ENCODE data around the gene SLC35B1.
A peak's percentile ranks its signal among the peaks of the same experiment; 100 is the strongest.
"Not testable (repeated sequence)": the region's sequence is repeated elsewhere in the genome, so short reads cannot be mapped to it uniquely, and the experiment has no call there.

Gene SLC35B1

DNA sequence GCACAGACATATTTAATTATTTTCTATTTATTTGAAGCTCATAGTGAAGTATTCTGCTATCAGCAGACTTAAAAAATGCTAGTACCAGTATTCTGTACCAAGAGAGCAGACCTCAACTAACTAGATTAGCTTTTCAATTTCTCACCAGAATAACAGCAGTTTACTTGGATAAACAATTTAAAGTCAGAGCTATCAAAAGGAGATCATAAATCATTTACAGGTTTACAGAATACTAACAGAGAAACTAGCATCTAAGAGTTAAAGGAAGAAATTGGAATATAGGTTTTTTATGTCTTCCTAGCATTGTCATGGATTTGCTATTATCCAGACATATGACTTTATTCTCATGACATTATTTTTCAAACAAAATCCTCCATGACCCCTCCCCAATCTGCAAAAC, 33.3 kb downstream of the SLC35B1 start:
- H3K36me3 Mint-ChIP-seq = peaks cover 7% of the 10 kb centered on the region
- H3K27ac Mint-ChIP-seq = peak overlapping the region; percentile 91
- ATAC-seq = no peak
- peaks cover 47% of the 10 kb centered on the region for H3K4me1 Mint-ChIP-seq
- H3K9me3 Mint-ChIP-seq = no peaks in the 10 kb centered on the region
- no peak overlapping the region for H3K4me3 Mint-ChIP-seq
- no peaks in the 10 kb centered on the region for H3K27me3 Mint-ChIP-seq

DNA sequence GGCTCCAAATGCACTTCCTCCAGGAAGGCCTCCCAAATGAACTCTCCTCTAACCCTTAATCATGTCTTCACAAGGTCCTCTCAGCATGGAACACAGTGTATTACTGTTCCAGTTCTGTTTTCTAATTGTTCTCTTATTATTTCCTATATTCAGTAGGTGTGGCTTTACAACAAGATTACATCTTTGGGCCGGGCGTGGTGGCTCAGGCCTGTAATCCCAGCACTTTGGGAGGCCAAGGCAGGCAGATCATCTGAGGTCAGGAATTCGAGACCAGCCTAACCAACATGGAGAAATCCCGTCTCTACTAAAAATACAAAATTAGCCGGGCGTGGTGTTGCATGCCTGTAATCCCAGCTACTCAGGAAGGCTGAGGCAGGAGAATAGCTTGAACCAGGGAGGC, 34.1 kb downstream of the SLC35B1 start:
- not testable (repeated sequence) for H3K27me3 Mint-ChIP-seq, H3K4me3 Mint-ChIP-seq, H3K9me3 Mint-ChIP-seq, ATAC-seq, H3K36me3 Mint-ChIP-seq
- peaks cover 47% of the 10 kb centered on the region for H3K4me1 Mint-ChIP-seq
- H3K27ac Mint-ChIP-seq = peak overlapping the region; percentile 30

DNA sequence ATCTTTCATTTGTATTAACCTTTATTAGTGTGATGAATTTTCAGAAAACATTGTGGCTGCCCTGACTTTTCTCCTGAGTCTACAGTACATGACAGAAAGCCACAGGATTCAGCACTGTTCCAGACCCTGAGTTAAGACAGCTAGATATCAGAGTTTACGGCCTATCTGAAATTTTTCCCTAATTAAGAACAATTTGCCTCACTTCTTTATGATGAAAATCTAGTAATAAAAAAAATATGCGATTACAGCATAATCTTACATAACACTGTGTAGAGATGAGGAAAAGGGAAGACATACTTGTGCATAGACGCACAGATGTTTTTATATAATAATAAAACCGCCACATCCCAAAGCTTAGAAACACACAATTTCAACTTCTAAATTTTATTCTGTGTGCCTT, 37.1 kb downstream of the SLC35B1 start:
- no peaks in the 10 kb centered on the region for H3K9me3 Mint-ChIP-seq
- H3K4me3 Mint-ChIP-seq = no peak overlapping the region
- no peaks in the 10 kb centered on the region for H3K27me3 Mint-ChIP-seq
- H3K36me3 Mint-ChIP-seq = peaks cover 13% of the 10 kb centered on the region
- peaks cover 50% of the 10 kb centered on the region for H3K4me1 Mint-ChIP-seq
- H3K27ac Mint-ChIP-seq = no peak overlapping the region
- no peak for ATAC-seq

DNA sequence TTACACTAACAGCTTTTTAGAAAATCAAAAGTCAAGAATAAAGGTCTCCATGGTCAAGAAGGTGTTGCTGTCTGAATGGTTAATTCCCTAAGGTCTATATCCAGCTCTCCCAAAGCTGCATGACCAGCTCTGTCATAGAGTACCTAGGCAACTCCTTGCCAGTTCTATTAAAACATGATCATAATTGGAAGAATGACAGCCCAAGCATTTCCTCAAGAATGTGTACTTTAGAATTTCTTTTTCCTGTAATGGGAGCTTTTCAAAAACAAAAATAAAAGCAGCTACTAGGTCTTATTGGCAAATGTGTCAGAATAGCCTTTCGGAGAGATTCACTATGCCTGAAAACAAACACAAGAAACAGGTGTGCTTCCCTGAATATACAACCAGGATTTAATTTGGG, 37.8 kb downstream of the SLC35B1 start:
- no peak overlapping the region for H3K27ac Mint-ChIP-seq
- H3K4me1 Mint-ChIP-seq = peaks cover 50% of the 10 kb centered on the region
- no peak overlapping the region for H3K4me3 Mint-ChIP-seq
- peaks cover 10% of the 10 kb centered on the region for H3K36me3 Mint-ChIP-seq
- no peaks in the 10 kb centered on the region for H3K9me3 Mint-ChIP-seq
- ATAC-seq = no peak
- no peaks in the 10 kb centered on the region for H3K27me3 Mint-ChIP-seq

DNA sequence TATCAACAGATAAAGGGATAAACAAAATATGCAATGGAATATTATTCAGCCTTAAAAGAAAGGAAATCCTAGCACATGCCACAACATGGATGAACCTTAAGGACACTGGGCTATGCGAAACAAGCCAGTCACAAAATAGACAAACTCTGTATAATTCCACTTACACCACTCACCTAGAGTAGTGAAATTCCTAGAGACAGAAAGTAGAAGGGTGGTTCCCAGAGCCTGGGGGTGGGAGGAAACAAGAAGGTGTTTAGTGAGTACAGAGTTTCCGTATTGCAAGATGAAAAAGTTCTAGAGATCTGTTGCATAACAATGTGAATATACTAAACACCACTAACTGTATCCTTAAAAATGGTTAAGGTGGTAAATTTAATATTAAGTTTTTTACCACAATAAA, 39.9 kb downstream of the SLC35B1 start:
- H3K27me3 Mint-ChIP-seq = no peaks in the 10 kb centered on the region
- ATAC-seq = no peak
- no peak overlapping the region for H3K4me3 Mint-ChIP-seq
- H3K9me3 Mint-ChIP-seq = no peaks in the 10 kb centered on the region
- peaks cover 46% of the 10 kb centered on the region for H3K4me1 Mint-ChIP-seq
- no peak overlapping the region for H3K27ac Mint-ChIP-seq
- H3K36me3 Mint-ChIP-seq = peaks cover 16% of the 10 kb centered on the region

DNA sequence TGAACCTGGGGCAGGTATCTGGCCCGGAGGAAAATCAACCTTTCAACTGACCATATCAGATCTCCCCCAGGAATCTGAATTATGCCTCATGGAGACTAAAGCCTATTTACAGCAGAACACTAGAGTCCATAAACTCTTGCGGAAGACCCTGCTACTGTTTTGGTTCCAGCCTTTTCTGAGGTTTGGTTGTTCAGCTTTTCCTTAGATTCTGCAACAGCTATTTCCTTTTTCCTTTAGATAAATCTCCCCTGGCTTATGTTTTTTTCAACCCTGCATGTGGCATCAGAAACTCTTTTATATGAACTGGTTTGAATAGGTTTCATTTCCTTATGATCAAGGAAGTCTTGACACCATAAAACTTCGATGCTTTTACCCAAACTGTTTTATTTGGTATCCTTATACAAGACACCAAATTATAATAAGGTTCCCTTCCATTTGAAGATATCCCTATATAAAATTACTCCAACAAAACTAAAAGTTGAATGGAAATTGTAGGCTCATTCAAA, 43.0 kb downstream of the SLC35B1 start:
- no peaks in the 10 kb centered on the region for H3K9me3 Mint-ChIP-seq
- peaks cover 29% of the 10 kb centered on the region for H3K36me3 Mint-ChIP-seq
- H3K27ac Mint-ChIP-seq = no peak overlapping the region
- ATAC-seq = no peak
- H3K27me3 Mint-ChIP-seq = no peaks in the 10 kb centered on the region
- no peak overlapping the region for H3K4me3 Mint-ChIP-seq
- H3K4me1 Mint-ChIP-seq = peaks cover 60% of the 10 kb centered on the region

DNA sequence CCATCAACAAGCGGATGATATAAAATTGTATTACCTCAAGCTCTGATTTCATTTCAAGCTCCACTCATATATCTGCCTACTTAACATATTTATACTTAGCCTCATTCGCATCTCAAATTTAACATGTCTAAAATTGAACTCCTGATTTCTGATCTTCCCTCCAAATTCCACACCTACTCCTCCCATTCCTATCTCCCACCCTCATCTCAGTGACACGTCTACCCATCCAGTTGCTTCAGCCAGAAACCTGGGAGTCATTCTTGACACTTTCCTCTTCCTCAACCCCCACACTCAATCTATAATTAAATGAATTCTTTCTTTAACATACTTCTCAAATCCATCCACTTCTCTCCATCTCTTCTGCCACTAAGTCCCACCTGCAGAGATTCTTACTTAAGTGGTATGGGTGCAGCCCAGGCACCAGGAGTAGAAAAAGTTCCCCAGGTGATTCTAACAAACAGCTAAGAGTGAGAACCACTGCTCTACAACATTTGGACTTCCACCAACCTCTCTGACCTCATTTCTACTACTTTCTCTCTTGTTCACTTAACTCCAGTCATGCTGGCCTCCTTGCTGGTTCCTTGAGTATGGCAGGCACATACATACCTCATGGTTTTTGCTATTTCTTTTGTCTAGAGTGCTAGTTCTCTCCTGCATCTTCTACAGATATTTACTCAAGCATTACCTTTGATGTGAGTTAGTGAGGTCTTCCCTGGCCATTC, 47.9 kb downstream of the SLC35B1 start:
- peaks cover 49% of the 10 kb centered on the region for H3K4me1 Mint-ChIP-seq
- no peak overlapping the region for H3K4me3 Mint-ChIP-seq
- H3K27ac Mint-ChIP-seq = no peak overlapping the region
- H3K27me3 Mint-ChIP-seq = no peaks in the 10 kb centered on the region
- H3K36me3 Mint-ChIP-seq = peaks cover 35% of the 10 kb centered on the region
- no peak for ATAC-seq
- H3K9me3 Mint-ChIP-seq = no peaks in the 10 kb centered on the region

DNA sequence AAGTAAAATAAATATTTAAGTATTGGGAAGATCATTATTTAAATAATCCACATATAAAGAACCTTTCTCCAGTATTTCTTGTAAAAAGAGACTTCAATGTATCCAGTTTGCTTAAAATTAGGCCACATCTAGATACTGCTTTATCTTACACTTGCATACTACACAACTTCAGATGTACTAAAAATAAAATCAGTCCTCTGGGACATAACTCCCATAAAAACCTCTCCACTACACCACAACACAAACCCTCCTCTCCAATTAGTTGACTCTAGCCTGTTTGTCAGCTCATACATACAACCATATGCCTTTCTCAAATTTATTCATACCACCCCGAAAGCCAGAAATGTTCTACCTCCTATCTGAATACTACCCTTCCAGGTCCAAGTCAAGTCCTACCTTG, 51.5 kb downstream of the SLC35B1 start:
- H3K9me3 Mint-ChIP-seq = no peaks in the 10 kb centered on the region
- ATAC-seq = no peak
- H3K4me1 Mint-ChIP-seq = peaks cover 42% of the 10 kb centered on the region
- H3K36me3 Mint-ChIP-seq = peaks cover 24% of the 10 kb centered on the region
- no peaks in the 10 kb centered on the region for H3K27me3 Mint-ChIP-seq
- H3K27ac Mint-ChIP-seq = no peak overlapping the region
- H3K4me3 Mint-ChIP-seq = no peak overlapping the region

Measured in stimulated activated memory B cell treated with anti-CD40 and anti-IgM and Interleukin-4, amounts not matched to agents 10 μg/mL and 1 μg/mL and 100 μg/mL, for 72 hours (primary cell).